Astrocyte of the cerebellum (primary cell): ENCODE measurements around the gene FAM163B.

Source experiments
- DNase-seq: peaks from one replicate; pipeline ENCODE4 v3.0.0-alpha.2; 2011; ENCODE audit warnings: low read depth
- H3K4me3 ChIP-seq: 2 replicates; pipeline ENCODE4 v1.5.1; 2011; ENCODE audit warnings: mild to moderate bottlenecking, low read depth, low read length, moderate library complexity
- CTCF ChIP-seq: IDR thresholded peaks from 2 replicates; pipeline ENCODE4 v1.5.1; 2012; ENCODE audit warnings: low read length, low read depth, moderate library complexity, mild to moderate bottlenecking; ENCODE audit errors: missing control alignments
- in situ Hi-C: cut with HindIII; loops from 2 replicates; pipeline ENCODE4 v1.10.0; 2017; ENCODE audit warnings: low sequenced_read_pairs

The FAM163B gene

GRCh38 chr9:133607381-133607780 is 1.8 kb downstream of the FAM163B start:
- no peak overlapping the region for H3K4me3 ChIP-seq
- no peak for DNase-seq
- in situ Hi-C loops: no loop called here
- no peak for TF ChIP-seq CTCF

- no peak for TF ChIP-seq CTCF
- in situ Hi-C loops: no loop called here
- H3K4me3 ChIP-seq: no peak overlapping the region
- no peak for DNase-seq
Measured at GRCh38 chr9:133606708-133607025, 2.5 kb downstream of the FAM163B start.

GRCh38 chr9:133605856-133606707 is 3.1 kb downstream of the FAM163B start:
- H3K4me3 ChIP-seq: no peak overlapping the region
- in situ Hi-C loops: no loop called here
- no peak for TF ChIP-seq CTCF
- no peak for DNase-seq

GRCh38 chr9:133605446-133605845 is 3.7 kb downstream of the FAM163B start:
- no peak overlapping the region for H3K4me3 ChIP-seq
- DNase-seq: no peak
- in situ Hi-C loops: no loop called here
- no peak for TF ChIP-seq CTCF

- no peak for TF ChIP-seq CTCF
- no peak overlapping the region for H3K4me3 ChIP-seq
- no peak for DNase-seq
- in situ Hi-C loops: no loop called here
Measured at GRCh38 chr9:133604856-133605255, 4.3 kb downstream of the FAM163B start.

GRCh38 chr9:133604214-133604613 is 5.0 kb downstream of the FAM163B start:
- in situ Hi-C loops: no loop called here
- no peak for TF ChIP-seq CTCF
- no peak for DNase-seq
- H3K4me3 ChIP-seq: no peak overlapping the region
